H9 (cell line): ENCODE results near the gene CHML. TPM values are rescaled to one million over a fixed set of nuclear protein-coding genes. Genes with fewer than 3 reads are reported as not detected.

ENCODE experiments used
- DNase-seq: peaks from one replicate; pipeline ENCODE4 v3.0.0-alpha.2; 2017
- H2AFZ ChIP-seq: one replicate; pipeline ENCODE4 v1.6.1; 2013; ENCODE audit warnings: mild to moderate bottlenecking, low read length, control low read depth, moderate library complexity
- H2AK5ac ChIP-seq: 2 replicates; pipeline ENCODE4 v1.6.1; 2013; ENCODE audit warnings: low read length, control low read depth, mixed read lengths; ENCODE audit not compliant: insufficient read length
- H2BK120ac ChIP-seq: one replicate; pipeline ENCODE4 v1.6.1; 2013; ENCODE audit warnings: low read depth, mild to moderate bottlenecking, low read length, control low read depth, inconsistent platforms; ENCODE audit not compliant: poor library complexity, severe bottlenecking
- H2BK12ac ChIP-seq: 2 replicates; pipeline ENCODE4 v1.6.1; 2013; ENCODE audit warnings: low read length, control low read depth, mixed read lengths, low read depth; ENCODE audit not compliant: insufficient read length
- H2BK15ac ChIP-seq: 2 replicates; pipeline ENCODE4 v1.6.1; 2013; ENCODE audit warnings: low read depth, low read length, control low read depth
- H2BK20ac ChIP-seq: one replicate; pipeline ENCODE4 v1.6.1; 2013; ENCODE audit warnings: low read depth, mild to moderate bottlenecking, low read length, control low read depth, inconsistent platforms; ENCODE audit not compliant: poor library complexity, severe bottlenecking
- H2BK5ac ChIP-seq: 2 replicates; pipeline ENCODE4 v1.6.1; 2013; ENCODE audit warnings: low read length, control low read depth, mixed read lengths; ENCODE audit not compliant: insufficient read length
- H3K14ac ChIP-seq: 2 replicates; pipeline ENCODE4 v1.6.1; 2013; ENCODE audit warnings: low read length, control low read depth; ENCODE audit not compliant: insufficient read depth
- H3K18ac ChIP-seq: 2 replicates; pipeline ENCODE4 v1.6.1; 2013; ENCODE audit warnings: low read depth, mild to moderate bottlenecking, mixed read lengths, low read length, control low read depth; ENCODE audit not compliant: insufficient read length
- H3K23ac ChIP-seq: 2 replicates; pipeline ENCODE4 v1.6.1; 2013; ENCODE audit warnings: low read length, control low read depth, mixed read lengths, low read depth; ENCODE audit not compliant: insufficient read length
- H3K23me2 ChIP-seq: 2 replicates; pipeline ENCODE4 v1.6.1; 2013; ENCODE audit warnings: low read depth, mild to moderate bottlenecking, mixed read lengths, low read length, control low read depth; ENCODE audit not compliant: insufficient read length, poor library complexity, severe bottlenecking
- H3K27ac ChIP-seq: 2 replicates; pipeline ENCODE4 v1.5.1; 2013; ENCODE audit warnings: low read length, control low read depth, mixed read lengths, low read depth; ENCODE audit not compliant: insufficient read length
- H3K27me3 ChIP-seq: 2 replicates; pipeline ENCODE4 v1.6.1; 2013; ENCODE audit warnings: low read length, control low read depth, inconsistent platforms; ENCODE audit not compliant: insufficient read depth
- H3K4ac ChIP-seq: 2 replicates; pipeline ENCODE4 v1.6.1; 2013; ENCODE audit warnings: low read depth, mild to moderate bottlenecking, control low read depth, inconsistent platforms, low read length, moderate library complexity
- H3K4me1 ChIP-seq: 2 replicates; pipeline ENCODE4 v1.6.1; 2013; ENCODE audit warnings: low read length, control low read depth, inconsistent platforms; ENCODE audit not compliant: insufficient read depth
- H3K4me2 ChIP-seq: 2 replicates; pipeline ENCODE4 v1.6.1; 2013; ENCODE audit warnings: low read length, control low read depth, mixed read lengths; ENCODE audit not compliant: insufficient read length, insufficient read depth
- H3K56ac ChIP-seq: 2 replicates; pipeline ENCODE4 v1.6.1; 2013; ENCODE audit warnings: low read depth, mild to moderate bottlenecking, mixed read lengths, low read length, control low read depth; ENCODE audit not compliant: insufficient read length
- H3K79me1 ChIP-seq: 2 replicates; pipeline ENCODE4 v1.6.1; 2013; ENCODE audit warnings: low read depth, mild to moderate bottlenecking, moderate library complexity, low read length, control low read depth, inconsistent platforms; ENCODE audit not compliant: insufficient read depth, poor library complexity, severe bottlenecking
- H3K79me2 ChIP-seq: 2 replicates; pipeline ENCODE4 v1.6.1; 2013; ENCODE audit warnings: low read length, control low read depth, inconsistent platforms; ENCODE audit not compliant: insufficient read depth
- H3K9ac ChIP-seq: 2 replicates; pipeline ENCODE4 v1.6.1; 2013; ENCODE audit warnings: low read length, control low read depth, mixed read lengths; ENCODE audit not compliant: insufficient read length; ENCODE audit errors: extremely low read depth
- H3K9me3 ChIP-seq: one replicate; pipeline ENCODE4 v1.6.1; 2013; ENCODE audit warnings: low read depth, low read length, inconsistent platforms; ENCODE audit not compliant: control insufficient read depth
- H3T11ph ChIP-seq: one replicate; pipeline ENCODE4 v1.6.1; 2013; ENCODE audit warnings: mild to moderate bottlenecking, low read length, control low read depth, inconsistent platforms
- H4K20me1 ChIP-seq: one replicate; pipeline ENCODE4 v1.6.1; 2013; ENCODE audit not compliant: control insufficient read depth, insufficient read length, insufficient read depth
- H4K5ac ChIP-seq: 2 replicates; pipeline ENCODE4 v1.6.1; 2013; ENCODE audit warnings: low read depth, mild to moderate bottlenecking, mixed read lengths, low read length, control low read depth; ENCODE audit not compliant: insufficient read length
- H4K8ac ChIP-seq: replicated peaks from 2 replicates; pipeline ENCODE4 v1.6.1; 2013; ENCODE audit warnings: low read length, control low read depth, mixed read lengths, low read depth; ENCODE audit not compliant: insufficient read length
- H4K91ac ChIP-seq: 2 replicates; pipeline ENCODE4 v1.6.1; 2013; ENCODE audit warnings: low read depth, mild to moderate bottlenecking, moderate library complexity, mixed read lengths, low read length, control low read depth; ENCODE audit not compliant: insufficient read length
- H3K27ac Mint-ChIP-seq, 3 experiments: 2 replicates in 2 of 3; 3 replicates in 1 of 3; pipeline ENCODE4 v1.8.0; 2020 to 2021; ENCODE audit warnings: mixed read lengths in 3 of 3, mild to moderate bottlenecking in 1 of 3, moderate library complexity in 1 of 3
- H3K27me3 Mint-ChIP-seq: 2 replicates; pipeline ENCODE4 v1.8.0; 2021; ENCODE audit warnings: low read depth, mild to moderate bottlenecking, moderate library complexity, mixed read lengths
- H3K36me3 Mint-ChIP-seq, 3 experiments: 2 replicates in 2 of 3; 3 replicates in 1 of 3; pipeline ENCODE4 v1.8.0; 2020 to 2021; ENCODE audit warnings: low read depth in 3 of 3, mixed read lengths in 3 of 3; ENCODE audit not compliant: insufficient read depth in 1 of 3
- H3K4me1 Mint-ChIP-seq, 2 experiments: 2 replicates each; pipeline ENCODE4 v1.8.0; 2020; ENCODE audit warnings: mixed read lengths in 2 of 2
- H3K4me3 Mint-ChIP-seq, 2 experiments: 2 replicates in 1 of 2; 3 replicates in 1 of 2; pipeline ENCODE4 v1.8.0; 2020 to 2021; ENCODE audit warnings: mild to moderate bottlenecking in 2 of 2, mixed read lengths in 2 of 2, moderate library complexity in 1 of 2
- H3K9me3 Mint-ChIP-seq, 2 experiments: 2 replicates in 1 of 2; 3 replicates in 1 of 2; pipeline ENCODE4 v1.8.0; 2020; ENCODE audit warnings: mild to moderate bottlenecking in 2 of 2, mixed read lengths in 2 of 2, moderate library complexity in 1 of 2
- CTCF ChIP-seq: fragments of 200-600 bp; sonication (generic); conservative IDR thresholded peaks from 3 replicates; pipeline ENCODE4 v1.8.0; 2021; ENCODE audit warnings: antibody characterized with exemption, mild to moderate bottlenecking
- WGBS: extraction: QIAGEN DNeasy Blood & Tissue Kit; methylation state at CpG from one replicate; pipeline ENCODE4 v1.1.7; 2013; ENCODE audit warnings: missing lambda C conversion rate, low lambda C conversion rate, mixed read lengths; ENCODE audit not compliant: insufficient read length; ENCODE audit errors: extremely low coverage; 5-methylcytosine and 5-hydroxymethylcytosine counted together
- total RNA-seq: library from RNA; stranded (reverse); gene quantifications from 2 replicates; pipeline ENCODE4 v1.2.1, GENCODE V29; 2021

The CHML gene
- total RNA-seq, 1 experiment from 2014 or later = 45.7 TPM

- Mint-ChIP-seq H3K36me3 (peaks cover 2 to 17% (median 16%) of the 10 kb centered on the region in 3 experiments), H3K27ac (no peak overlapping the region), H3K4me3 (no peak overlapping the region; a peak in 1 of 5 replicates), H3K9me3 (peaks cover 13 to 17% of the 10 kb centered on the region in 2 experiments), H3K27me3 (peaks cover 16% of the 10 kb centered on the region), H3K4me1 (peaks cover 17% of the 10 kb centered on the region in 2 experiments)
- no peak overlapping the region for H2BK20ac ChIP-seq
- no peaks in the 10 kb centered on the region for H3K79me1 ChIP-seq
- H3K18ac ChIP-seq = no peak overlapping the region
- H4K91ac ChIP-seq = no peak overlapping the region
- no peak overlapping the region for H3K4me2 ChIP-seq
- peaks cover 10% of the 10 kb centered on the region; the same call in 1 of the 2 replicates for H3K79me2 ChIP-seq
- H2BK12ac ChIP-seq = no peak overlapping the region
- no peak overlapping the region for H4K5ac ChIP-seq
- H2AK5ac ChIP-seq = no peak overlapping the region
- H3K23me2 ChIP-seq = peaks cover 3% of the 10 kb centered on the region
- DNase-seq = no peak
- H2BK120ac ChIP-seq = no peak overlapping the region
- H3K4ac ChIP-seq = no peak overlapping the region
- no peak overlapping the region for H2BK15ac ChIP-seq
- no peaks in the 10 kb centered on the region for H3K27me3 ChIP-seq
- H3K9me3 ChIP-seq = no peaks in the 10 kb centered on the region
- no peak for TF ChIP-seq CTCF
- no peak overlapping the region for H3K9ac ChIP-seq
- H2AFZ ChIP-seq = no peak overlapping the region
- H4K8ac ChIP-seq = no peak overlapping the region
- no peak overlapping the region for H2BK5ac ChIP-seq
- H3T11ph ChIP-seq = no peak overlapping the region
- no peak overlapping the region for H3K56ac ChIP-seq
- H3K4me1 ChIP-seq = 0 out of 2 replicates have a peak, but pooled peaks cover 2% of the 10 kb centered on the region
- no peaks in the 10 kb centered on the region for H4K20me1 ChIP-seq
- no CpG with 5 or more reads among the region's 1 CpG for WGBS
- H3K14ac ChIP-seq = no peak overlapping the region
- H3K27ac ChIP-seq = no peak overlapping the region
- H3K23ac ChIP-seq = no peak overlapping the region
Observed at GRCh38 chr1:241642593-241642944, 2.4 kb upstream of the CHML start.
